GM12874 (cell line): ENCODE data around the gene CBX8.

ENCODE experiments used
- CTCF ChIP-seq: IDR thresholded peaks from 2 replicates; pipeline ENCODE4 v1.5.1; 2011; ENCODE audit warnings: low read depth, mild to moderate bottlenecking, control low read depth, low read length, moderate library complexity; ENCODE audit not compliant: insufficient read depth

The CBX8 gene

GRCh38 chr17:79784353-79785016, 12.4 kb downstream of the CBX8 start:
- no peak for TF ChIP-seq CTCF

GRCh38 chr17:79783891-79784290, 13.0 kb downstream of the CBX8 start:
- TF ChIP-seq CTCF = no peak

DNA sequence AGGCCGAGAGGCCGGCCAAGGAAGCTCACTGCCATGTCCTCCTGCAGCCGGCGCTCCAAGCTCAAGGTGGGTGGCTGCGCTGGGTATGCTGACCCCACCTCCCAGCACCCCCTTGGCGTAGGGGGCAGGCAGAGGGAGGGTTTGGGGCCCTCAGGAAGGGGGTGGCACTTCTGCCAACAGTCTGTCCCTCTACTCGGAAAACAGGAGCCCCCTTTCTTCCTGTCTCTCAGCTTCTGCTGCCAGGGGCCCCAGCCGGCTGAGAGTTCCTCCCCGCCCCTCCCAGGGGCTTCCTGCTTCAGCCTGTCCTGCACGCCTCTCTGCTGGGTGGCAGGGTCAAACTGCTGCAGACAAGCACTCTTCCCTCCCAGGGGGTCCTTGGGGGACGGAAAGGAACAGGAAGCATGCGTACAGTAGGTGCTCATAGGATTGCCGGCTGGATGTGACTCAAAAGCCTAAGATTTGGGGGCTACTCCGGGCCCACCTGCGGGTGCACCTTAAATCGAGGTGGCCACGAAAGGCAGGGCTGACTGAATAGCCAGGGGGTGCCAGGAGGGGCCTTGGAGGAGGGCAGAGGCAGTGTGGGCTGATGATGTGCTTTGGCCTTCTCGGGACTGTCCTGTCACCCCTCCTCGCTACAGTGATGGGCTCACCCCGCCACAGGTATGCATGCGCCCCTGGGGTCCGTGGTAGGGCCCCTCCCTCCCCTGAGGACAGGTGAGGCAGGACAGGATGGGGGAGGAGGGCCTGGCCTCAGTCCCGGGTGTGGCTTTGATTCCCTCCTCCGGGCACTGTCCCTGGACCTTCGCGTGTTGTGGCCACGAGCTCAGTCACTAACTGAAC, 14.9 kb downstream of the CBX8 start:
- no peak for TF ChIP-seq CTCF

GRCh38 chr17:79781012-79781650, 15.7 kb downstream of the CBX8 start:
- no peak for TF ChIP-seq CTCF

GRCh38 chr17:79779661-79780365, 17.1 kb downstream of the CBX8 start:
- no peak for TF ChIP-seq CTCF

DNA sequence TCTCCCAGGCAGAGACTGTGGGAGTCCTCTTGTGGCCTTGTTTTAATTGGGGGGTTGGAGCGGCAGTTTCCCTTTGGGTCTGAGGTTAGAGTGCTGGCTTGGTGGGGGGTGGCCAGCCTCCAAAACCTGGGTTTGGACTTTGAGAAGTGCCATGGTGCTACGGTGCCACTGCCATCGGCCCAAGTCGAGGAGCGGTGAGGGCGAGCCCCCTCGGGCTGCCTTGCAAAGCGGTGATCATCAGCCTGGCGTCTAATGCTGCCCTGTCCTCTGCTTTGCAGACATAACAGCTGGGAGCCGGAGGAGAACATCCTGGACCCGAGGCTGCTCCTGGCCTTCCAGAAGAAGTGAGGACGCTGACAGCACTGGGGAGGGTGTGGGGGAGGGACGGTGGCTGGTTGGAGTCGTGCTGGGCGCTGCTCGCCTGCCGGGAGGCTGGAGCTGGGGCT, 17.8 kb downstream of the CBX8 start:
- no peak for TF ChIP-seq CTCF
